Smooth muscle cell of the brain vasculature (primary cell): ENCODE results near the gene TREML4.
"Not testable (repeated sequence)": the region's sequence is repeated elsewhere in the genome, so short reads cannot be mapped to it uniquely, and the experiment has no call there.

ENCODE experiments used
- DNase-seq: peaks from one replicate; pipeline ENCODE4 v3.0.0-alpha.2; 2012; ENCODE audit warnings: low read depth, low spot score

The TREML4 gene

GRCh38 chr6:41204156-41204555 is 24.0 kb upstream of the TREML4 start:
- DNase-seq = no peak

- DNase-seq = no peak
Observed at GRCh38 chr6:41208439-41209106, 19.6 kb upstream of the TREML4 start.

- no peak for DNase-seq
Observed at GRCh38 chr6:41209547-41210320, 18.4 kb upstream of the TREML4 start.

GRCh38 chr6:41214559-41215238 is 13.4 kb upstream of the TREML4 start:
- no peak for DNase-seq

GRCh38 chr6:41215777-41216176 is 12.4 kb upstream of the TREML4 start:
- no peak for DNase-seq

- DNase-seq = no peak
Observed at GRCh38 chr6:41216616-41217015, 11.5 kb upstream of the TREML4 start.

GRCh38 chr6:41222045-41222444 is 6.1 kb upstream of the TREML4 start:
- DNase-seq = no peak

GRCh38 chr6:41222513-41222912 is 5.6 kb upstream of the TREML4 start:
- DNase-seq = no peak

- DNase-seq = no peak
Observed at GRCh38 chr6:41224800-41225199, 3.3 kb upstream of the TREML4 start.

GRCh38 chr6:41226752-41227151 is 1.4 kb upstream of the TREML4 start:
- no peak for DNase-seq

GRCh38 chr6:41228616-41229015 is 467 bp downstream of the TREML4 start:
- no peak for DNase-seq

- DNase-seq = no peak
Observed at GRCh38 chr6:41229721-41230120, 1.6 kb downstream of the TREML4 start.

GRCh38 chr6:41231246-41231645 is 3.1 kb downstream of the TREML4 start:
- no peak for DNase-seq

GRCh38 chr6:41232667-41233066 is 4.5 kb downstream of the TREML4 start:
- DNase-seq = no peak

GRCh38 chr6:41236276-41236675 is 8.1 kb downstream of the TREML4 start:
- DNase-seq = no peak

GRCh38 chr6:41237128-41237527 is 9.0 kb downstream of the TREML4 start:
- no peak for DNase-seq

GRCh38 chr6:41239467-41240159 is 11.5 kb downstream of the TREML4 start:
- DNase-seq = no peak

- not testable (repeated sequence) for DNase-seq
Observed at GRCh38 chr6:41246529-41246928, 18.4 kb downstream of the TREML4 start.

GRCh38 chr6:41247288-41247865 is 19.2 kb downstream of the TREML4 start:
- no peak for DNase-seq

- no peak for DNase-seq
Observed at GRCh38 chr6:41247882-41248705, 19.9 kb downstream of the TREML4 start.
